Measurements from ENCODE around the gene WIPI1. TPM values are rescaled to one million over a fixed set of nuclear protein-coding genes. Genes with fewer than 3 reads are reported as not detected.

Gene WIPI1
- total and polyA plus RNA-seq, 3 donors from 2014 or later: 25.4 to 38.3 (median 26.8) TPM

DNA sequence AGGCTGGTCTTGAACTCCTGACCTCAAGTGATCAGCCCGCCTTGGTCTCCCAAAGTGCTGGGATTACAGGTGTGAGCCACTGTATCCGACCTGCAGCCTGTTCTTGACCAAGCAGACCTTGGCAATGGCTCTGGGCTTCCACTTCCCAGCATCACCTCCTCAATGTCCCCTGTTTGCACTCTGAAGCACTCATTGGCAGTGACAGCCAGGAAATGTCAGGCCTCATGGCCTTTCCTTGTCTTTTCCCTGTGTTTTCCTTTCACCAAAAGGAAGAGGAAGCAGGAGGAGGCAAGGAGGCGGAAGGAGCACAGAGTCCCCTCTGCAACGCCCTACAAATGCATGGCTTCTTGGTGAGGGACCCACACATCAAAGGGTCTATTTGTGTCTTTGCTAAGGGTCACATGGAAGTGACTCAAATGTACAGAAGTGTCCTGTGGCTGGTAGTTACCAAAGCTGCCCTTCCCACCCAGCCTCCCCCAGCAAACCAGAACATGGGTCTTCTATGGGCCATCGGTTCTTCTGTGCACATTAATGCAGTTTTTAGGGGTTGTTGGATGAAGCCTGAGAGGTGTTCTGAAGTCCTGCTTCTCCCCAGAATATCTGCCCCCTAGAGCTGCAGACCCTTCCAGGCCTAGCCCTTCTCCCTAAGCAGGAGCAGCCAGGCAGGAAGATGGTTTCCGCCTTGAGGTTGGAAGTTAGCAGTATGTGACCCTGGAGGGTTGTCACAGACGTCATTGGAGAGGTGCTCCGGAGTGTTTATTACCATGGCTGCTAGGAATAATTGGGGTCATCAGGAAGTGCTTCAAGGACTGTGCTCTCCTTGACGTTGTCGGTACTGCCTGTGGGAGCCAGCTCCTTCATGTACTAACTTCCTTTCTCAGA is 60.8 kb downstream of the WIPI1 start:
- TF ChIP-seq POLR2A (IDR thresholded peaks at IDR 0.05): no peak
- TF ChIP-seq, protein P1, sequence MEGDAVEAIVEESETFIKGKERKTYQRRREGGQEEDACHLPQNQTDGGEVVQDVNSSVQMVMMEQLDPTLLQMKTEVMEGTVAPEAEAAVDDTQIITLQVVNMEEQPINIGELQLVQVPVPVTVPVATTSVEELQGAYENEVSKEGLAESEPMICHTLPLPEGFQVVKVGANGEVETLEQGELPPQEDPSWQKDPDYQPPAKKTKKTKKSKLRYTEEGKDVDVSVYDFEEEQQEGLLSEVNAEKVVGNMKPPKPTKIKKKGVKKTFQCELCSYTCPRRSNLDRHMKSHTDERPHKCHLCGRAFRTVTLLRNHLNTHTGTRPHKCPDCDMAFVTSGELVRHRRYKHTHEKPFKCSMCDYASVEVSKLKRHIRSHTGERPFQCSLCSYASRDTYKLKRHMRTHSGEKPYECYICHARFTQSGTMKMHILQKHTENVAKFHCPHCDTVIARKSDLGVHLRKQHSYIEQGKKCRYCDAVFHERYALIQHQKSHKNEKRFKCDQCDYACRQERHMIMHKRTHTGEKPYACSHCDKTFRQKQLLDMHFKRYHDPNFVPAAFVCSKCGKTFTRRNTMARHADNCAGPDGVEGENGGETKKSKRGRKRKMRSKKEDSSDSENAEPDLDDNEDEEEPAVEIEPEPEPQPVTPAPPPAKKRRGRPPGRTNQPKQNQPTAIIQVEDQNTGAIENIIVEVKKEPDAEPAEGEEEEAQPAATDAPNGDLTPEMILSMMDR (IDR thresholded peaks at IDR 0.05): no peak
- 70 to 87% methylated on average over 6 to 10 of the region's 10 CpGs for WGBS, 2 donors
- H3K4me1 ChIP-seq: peaks cover 11% of the 10 kb centered on the region
- no peaks in the 10 kb centered on the region for H3K36me3 ChIP-seq (ENCODE audit: low read depth, missing control alignments)
- no peaks in the 10 kb centered on the region for H3K9me3 ChIP-seq
- no peaks in the 10 kb centered on the region for H3K27me3 ChIP-seq
- intact Hi-C loops (cut with DNase I; ENCODE audit: low total_unique reads): no loop called here
- no peak overlapping the region for H3K4me3 ChIP-seq
- H3K27ac ChIP-seq: no peak overlapping the region
- no peak for DNase-seq

DNA sequence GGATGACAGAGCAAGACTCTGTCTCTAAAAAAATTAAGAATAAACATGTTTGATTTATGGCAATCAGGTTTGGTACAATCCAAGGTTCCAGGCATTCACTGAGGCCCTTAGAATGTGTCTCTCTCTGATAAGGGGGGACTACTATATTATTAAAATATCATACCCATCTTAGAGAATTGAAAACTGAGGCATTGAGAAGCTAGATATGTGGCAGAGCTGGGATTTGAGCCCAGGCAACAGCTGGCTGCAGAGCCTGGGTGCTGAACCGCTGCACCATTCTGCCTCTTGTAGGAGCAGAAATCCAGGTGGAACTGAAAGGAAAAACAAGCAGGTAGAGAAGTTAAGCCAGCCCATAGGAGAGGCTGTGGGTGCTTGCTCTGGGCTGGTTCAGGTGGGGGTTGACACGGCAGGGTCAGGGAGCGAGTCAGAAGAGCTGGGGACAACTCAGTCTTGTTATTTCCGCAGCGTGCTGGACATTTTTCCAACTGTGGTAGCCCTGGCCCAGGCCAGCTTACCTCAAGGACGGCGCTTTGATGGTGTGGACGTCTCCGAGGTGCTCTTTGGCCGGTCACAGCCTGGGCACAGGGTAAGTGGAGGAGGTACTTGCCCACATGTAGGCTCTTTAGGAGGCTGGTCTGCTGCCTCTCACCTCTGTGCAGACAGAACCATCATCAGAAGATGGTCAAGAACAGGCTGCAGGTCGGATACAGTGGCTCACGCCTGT is 62.5 kb downstream of the WIPI1 start:
- Histone ChIP-seq H3K36me3 (ENCODE audit: low read depth, missing control alignments) (no peaks in the 10 kb centered on the region), H3K4me1 (peaks cover 11% of the 10 kb centered on the region), H3K4me3 (no peak overlapping the region), H3K27me3 (no peaks in the 10 kb centered on the region), H3K27ac (no peak overlapping the region), H3K9me3 (no peaks in the 10 kb centered on the region)
- no peak for TF ChIP-seq POLR2A (IDR thresholded peaks at IDR 0.05)
- TF ChIP-seq, protein P1 (IDR thresholded peaks at IDR 0.05): no peak
- 95 to 98% methylated on average over 9 to 12 of the region's 12 CpGs for WGBS, 2 donors
- DNase-seq: no peak
- intact Hi-C loops (cut with DNase I; ENCODE audit: low total_unique reads): no loop called here

DNA sequence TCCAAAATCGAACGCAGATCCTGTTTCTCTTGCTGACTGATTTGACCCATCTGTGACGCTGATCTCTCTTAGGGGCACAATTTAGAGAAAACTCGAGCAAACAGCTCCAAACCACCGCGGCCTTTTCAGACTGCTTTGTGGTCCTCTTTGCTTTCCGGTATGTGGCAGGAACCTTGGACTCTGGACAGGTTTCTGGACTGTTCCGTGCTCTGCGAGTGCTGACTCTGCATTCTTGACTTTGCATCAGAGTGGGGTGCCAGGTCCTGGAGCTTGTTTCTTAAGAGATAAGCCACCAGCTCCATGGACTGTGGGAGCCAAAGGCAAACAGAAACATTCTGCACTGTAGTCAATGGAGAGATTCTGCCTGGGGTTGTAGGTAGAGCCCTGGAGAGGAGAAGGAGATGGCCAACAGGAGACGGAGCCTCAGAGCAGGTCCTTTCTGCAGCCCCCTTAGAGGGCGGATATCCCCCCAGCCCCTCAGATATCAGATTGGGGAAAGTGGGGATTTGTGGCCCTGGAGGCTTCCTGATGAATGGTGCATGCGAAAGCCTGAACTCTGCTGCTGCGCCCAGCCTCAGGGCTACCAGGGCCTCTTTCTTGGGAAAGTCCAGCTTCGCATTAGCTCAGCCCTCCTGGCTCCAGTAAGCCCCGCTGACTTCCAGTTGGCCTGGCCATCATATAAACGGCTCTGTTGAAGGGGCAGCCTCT is 65.6 kb downstream of the WIPI1 start:
- Histone ChIP-seq H3K36me3 (ENCODE audit: low read depth, missing control alignments) (no peaks in the 10 kb centered on the region), H3K4me3 (no peak overlapping the region), H3K27ac (peak overlapping the region; percentile 40 to 43), H3K27me3 (no peaks in the 10 kb centered on the region), H3K4me1 (peaks cover 5% of the 10 kb centered on the region), H3K9me3 (no peaks in the 10 kb centered on the region)
- 67 to 80% methylated on average over 14 to 16 of the region's 16 CpGs for WGBS, 2 donors
- DNase-seq: peak; percentile 66
- intact Hi-C loops (cut with DNase I; ENCODE audit: low total_unique reads): no loop called here
- TF ChIP-seq, protein P1 (IDR thresholded peaks at IDR 0.05): no peak

DNA sequence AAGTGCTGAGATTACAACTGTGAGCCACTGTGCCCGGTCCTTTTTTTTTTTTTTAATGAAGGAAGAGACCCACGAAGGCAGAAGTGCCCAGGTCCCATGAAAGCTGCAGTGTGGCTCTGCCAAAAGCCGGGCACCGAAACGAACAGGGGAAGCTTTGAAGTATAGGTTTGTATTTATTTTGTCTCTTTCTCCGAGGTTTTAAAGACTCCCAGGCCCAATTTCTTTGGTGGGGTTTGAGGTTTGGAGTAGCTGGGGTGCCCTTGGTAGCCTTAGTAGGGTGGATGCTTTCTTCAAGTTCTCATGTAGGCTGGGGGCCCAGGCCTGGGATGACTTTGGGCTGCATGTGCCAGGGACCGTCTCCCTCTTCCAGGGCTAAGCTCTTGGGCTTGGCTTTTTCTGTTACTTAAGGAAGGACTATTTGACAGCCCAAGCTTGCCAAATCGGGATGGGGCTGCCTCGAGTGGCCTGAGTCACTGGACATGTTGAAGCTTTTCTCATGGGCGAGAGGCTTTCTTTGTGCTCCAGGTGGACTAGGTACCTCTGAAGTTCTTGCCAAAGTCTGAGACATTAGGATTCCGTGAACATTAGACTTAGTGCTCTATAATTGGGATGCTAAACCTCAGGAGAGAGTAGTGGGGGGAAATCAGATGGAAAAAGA is 66.3 kb downstream of the WIPI1 start:
- TF ChIP-seq, protein P1 (IDR thresholded peaks at IDR 0.05): no peak
- TF ChIP-seq POLR2A (IDR thresholded peaks at IDR 0.05): no peak
- WGBS, 2 donors: 79 to 80% methylated on average over 9 to 11 of the region's 11 CpGs
- intact Hi-C loops (cut with DNase I; ENCODE audit: low total_unique reads): no loop called here
- Histone ChIP-seq H3K36me3 (ENCODE audit: low read depth, missing control alignments) (no peaks in the 10 kb centered on the region), H3K27me3 (no peaks in the 10 kb centered on the region), H3K4me3 (no peak overlapping the region), H3K4me1 (peaks cover 5% of the 10 kb centered on the region), H3K27ac (peak overlapping the region; percentile 40 to 43), H3K9me3 (no peaks in the 10 kb centered on the region)
- peak; percentile 37 for DNase-seq

All from testis (tissue), 3 donors.